Measurements from ENCODE around the gene SLC46A1. TPM values are rescaled to one million over a fixed set of nuclear protein-coding genes. Genes with fewer than 3 reads are reported as not detected.

SLC46A1 gene
- total RNA-seq, 3 donors from 2014 or later = 11.2 to 22.7 (median 12.5) TPM

DNA sequence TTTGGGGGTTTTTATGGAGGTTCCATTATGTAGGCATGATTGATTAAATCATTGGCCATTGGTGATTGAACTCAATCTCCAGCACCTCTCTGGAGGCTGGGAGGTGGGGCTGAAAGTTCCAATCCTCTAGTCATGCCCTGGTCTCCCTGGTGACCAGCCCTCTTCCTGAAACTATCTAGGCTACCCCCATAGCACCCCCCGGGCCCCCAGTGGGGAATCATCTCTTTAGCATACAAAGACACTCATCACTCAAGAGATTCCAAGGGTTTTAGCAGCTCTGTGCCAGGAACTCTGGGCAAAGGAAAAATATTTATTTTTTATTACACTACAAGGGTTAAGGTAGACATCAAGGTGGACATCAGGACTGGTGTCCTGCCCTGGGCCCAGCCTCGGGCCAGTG lies 10.6 kb downstream of the SLC46A1 start:
- no peak overlapping the region for H3K27ac ChIP-seq
- no peak for TF ChIP-seq POLR2AphosphoS5 (IDR thresholded peaks at IDR 0.05)
- TF ChIP-seq, protein P1, sequence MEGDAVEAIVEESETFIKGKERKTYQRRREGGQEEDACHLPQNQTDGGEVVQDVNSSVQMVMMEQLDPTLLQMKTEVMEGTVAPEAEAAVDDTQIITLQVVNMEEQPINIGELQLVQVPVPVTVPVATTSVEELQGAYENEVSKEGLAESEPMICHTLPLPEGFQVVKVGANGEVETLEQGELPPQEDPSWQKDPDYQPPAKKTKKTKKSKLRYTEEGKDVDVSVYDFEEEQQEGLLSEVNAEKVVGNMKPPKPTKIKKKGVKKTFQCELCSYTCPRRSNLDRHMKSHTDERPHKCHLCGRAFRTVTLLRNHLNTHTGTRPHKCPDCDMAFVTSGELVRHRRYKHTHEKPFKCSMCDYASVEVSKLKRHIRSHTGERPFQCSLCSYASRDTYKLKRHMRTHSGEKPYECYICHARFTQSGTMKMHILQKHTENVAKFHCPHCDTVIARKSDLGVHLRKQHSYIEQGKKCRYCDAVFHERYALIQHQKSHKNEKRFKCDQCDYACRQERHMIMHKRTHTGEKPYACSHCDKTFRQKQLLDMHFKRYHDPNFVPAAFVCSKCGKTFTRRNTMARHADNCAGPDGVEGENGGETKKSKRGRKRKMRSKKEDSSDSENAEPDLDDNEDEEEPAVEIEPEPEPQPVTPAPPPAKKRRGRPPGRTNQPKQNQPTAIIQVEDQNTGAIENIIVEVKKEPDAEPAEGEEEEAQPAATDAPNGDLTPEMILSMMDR (IDR thresholded peaks at IDR 0.05) = no peak
- no peak for TF ChIP-seq POLR2A (IDR thresholded peaks at IDR 0.05)
- intact Hi-C loops (cut with DNase I; ENCODE audit: low total_unique reads) = no loop called here
- no peaks in the 10 kb centered on the region for H3K4me1 ChIP-seq
- no peak for DNase-seq (ENCODE audit: low spot score in 2 of 2)
- no peaks in the 10 kb centered on the region for H3K36me3 ChIP-seq
- H3K27me3 ChIP-seq = no peaks in the 10 kb centered on the region
- H3K9me3 ChIP-seq = no peaks in the 10 kb centered on the region
- no peak overlapping the region for H3K4me3 ChIP-seq

DNA sequence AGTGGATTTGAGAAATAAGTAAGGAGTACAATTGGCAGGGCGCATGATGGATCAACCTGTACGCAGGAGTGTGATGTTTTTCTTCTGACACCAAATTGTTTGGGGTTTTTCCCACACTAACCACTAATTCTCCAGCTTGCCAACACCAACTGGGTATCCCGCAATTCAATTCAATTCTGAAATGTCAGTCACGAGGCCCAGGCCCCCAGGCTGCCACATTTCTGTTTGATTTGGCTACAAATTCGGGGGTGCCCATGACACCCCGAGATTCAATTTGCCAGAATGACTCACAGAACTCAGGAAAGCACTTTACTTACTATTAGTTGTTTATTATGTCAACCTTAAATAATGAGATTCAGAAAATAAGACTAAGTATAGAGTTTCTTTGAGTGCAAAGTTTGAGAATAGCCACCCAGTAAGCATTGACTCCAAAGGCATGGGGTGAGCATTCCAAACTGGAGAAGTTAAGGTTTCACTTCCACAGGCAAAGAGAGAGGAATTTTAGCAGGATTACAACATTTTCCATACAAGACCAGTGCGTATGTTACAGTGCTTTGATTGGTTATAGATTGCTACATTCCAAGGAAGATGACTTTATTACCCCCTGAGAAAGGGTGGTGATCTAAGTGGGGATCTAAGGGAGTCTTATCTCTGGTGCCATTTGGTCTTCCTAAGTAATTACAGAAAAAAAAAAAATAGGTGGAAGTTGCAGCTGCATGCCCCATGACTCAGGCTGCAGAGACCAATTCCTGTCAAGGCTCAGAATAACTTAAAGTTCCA lies 11.5 kb downstream of the SLC46A1 start:
- Histone ChIP-seq H3K4me1 (no peaks in the 10 kb centered on the region), H3K4me3 (no peak overlapping the region), H3K27me3 (no peaks in the 10 kb centered on the region), H3K9me3 (no peaks in the 10 kb centered on the region), H3K36me3 (no peaks in the 10 kb centered on the region), H3K27ac (no peak overlapping the region)
- intact Hi-C loops (cut with DNase I; ENCODE audit: low total_unique reads) = no loop called here
- TF ChIP-seq POLR2AphosphoS5 (IDR thresholded peaks at IDR 0.05) (no peak), POLR2A (IDR thresholded peaks at IDR 0.05) (no peak)
- TF ChIP-seq, protein P1 (IDR thresholded peaks at IDR 0.05) = no peak
- no peak for DNase-seq (ENCODE audit: low spot score in 2 of 2)

DNA sequence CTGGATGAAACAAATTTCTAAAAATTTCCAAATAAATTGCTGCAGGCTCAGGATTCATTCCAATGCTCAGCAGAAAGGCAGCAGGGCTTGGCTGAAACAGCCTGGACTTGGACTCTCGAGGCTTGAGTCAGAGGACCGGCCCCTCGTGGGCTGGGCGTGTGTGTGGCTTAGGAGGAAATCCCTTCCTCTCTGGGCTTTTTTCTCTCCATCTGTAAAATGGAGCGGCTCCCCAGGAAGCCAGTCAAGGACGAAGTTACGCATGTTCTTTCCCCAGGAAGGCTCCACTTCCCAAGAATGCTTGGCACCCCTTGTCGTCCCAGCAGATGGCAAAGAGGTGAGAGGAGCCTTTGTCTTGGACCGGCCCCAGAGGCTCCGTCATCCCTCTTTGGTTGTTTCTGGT lies 13.5 kb downstream of the SLC46A1 start:
- Histone ChIP-seq H3K4me3 (no peak overlapping the region), H3K27ac (no peak overlapping the region), H3K36me3 (no peaks in the 10 kb centered on the region), H3K9me3 (no peaks in the 10 kb centered on the region), H3K27me3 (no peaks in the 10 kb centered on the region), H3K4me1 (no peaks in the 10 kb centered on the region)
- no peak for DNase-seq (ENCODE audit: low spot score in 2 of 2)
- TF ChIP-seq, protein P1 (IDR thresholded peaks at IDR 0.05) = no peak
- TF ChIP-seq POLR2A (IDR thresholded peaks at IDR 0.05) (no peak), POLR2AphosphoS5 (IDR thresholded peaks at IDR 0.05) (no peak)
- intact Hi-C loops (cut with DNase I; ENCODE audit: low total_unique reads) = no loop called here

DNA sequence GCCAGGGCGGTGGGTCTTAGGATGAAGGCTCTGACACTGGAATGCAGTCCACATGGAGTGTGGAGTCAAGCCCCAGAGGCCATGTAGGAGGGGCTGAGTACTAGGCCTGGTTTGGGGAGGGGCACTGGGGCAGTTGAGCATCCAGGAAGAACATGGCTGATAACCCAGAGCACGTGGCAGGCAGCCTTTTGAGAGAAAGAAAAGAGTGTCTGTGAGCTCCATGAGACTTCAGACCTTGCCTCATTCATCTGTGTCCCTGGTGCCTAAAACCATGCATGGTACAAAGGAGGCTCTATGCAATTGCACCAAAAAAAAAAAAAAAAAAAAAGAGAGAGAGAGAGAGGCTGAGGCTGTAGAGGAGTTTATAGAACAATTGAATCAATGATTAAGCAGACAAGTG lies 14.6 kb downstream of the SLC46A1 start:
- Histone ChIP-seq H3K4me3 (no peak overlapping the region), H3K27me3 (no peaks in the 10 kb centered on the region), H3K36me3 (no peaks in the 10 kb centered on the region), H3K9me3 (no peaks in the 10 kb centered on the region), H3K27ac (no peak overlapping the region), H3K4me1 (no peaks in the 10 kb centered on the region)
- DNase-seq (ENCODE audit: low spot score in 2 of 2) = no peak
- TF ChIP-seq, protein P1 (IDR thresholded peaks at IDR 0.05) = no peak
- intact Hi-C loops (cut with DNase I; ENCODE audit: low total_unique reads) = no loop called here

DNA sequence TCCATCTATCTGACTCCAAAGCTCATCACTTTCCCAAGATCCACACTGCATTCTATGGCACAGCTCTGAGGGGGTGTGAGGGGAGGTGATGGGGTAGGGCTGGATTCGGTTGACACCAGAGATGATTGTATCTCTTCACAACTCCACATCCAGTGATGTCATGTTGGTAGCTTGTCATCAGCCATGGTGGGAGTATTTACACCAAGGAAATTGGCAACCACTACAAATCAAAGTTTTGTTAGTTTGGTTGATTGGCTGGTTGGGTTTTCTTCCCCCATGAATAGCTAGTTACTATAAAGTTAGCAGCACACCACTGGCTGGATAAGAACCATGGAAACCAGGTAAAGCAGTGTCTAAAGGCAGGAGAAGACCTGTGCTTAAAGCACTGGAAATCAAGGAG lies 15.0 kb downstream of the SLC46A1 start:
- no peaks in the 10 kb centered on the region for H3K4me1 ChIP-seq
- no peaks in the 10 kb centered on the region for H3K27me3 ChIP-seq
- no peaks in the 10 kb centered on the region for H3K9me3 ChIP-seq
- TF ChIP-seq, protein P1 (IDR thresholded peaks at IDR 0.05) = no peak
- TF ChIP-seq POLR2A (IDR thresholded peaks at IDR 0.05) (no peak), POLR2AphosphoS5 (IDR thresholded peaks at IDR 0.05) (no peak)
- H3K4me3 ChIP-seq = no peak overlapping the region
- H3K27ac ChIP-seq = no peak overlapping the region
- no peaks in the 10 kb centered on the region for H3K36me3 ChIP-seq
- DNase-seq (ENCODE audit: low spot score in 2 of 2) = no peak
- intact Hi-C loops (cut with DNase I; ENCODE audit: low total_unique reads) = no loop called here
